GM12872 (cell line): ENCODE measurements around the gene SOX5.

ENCODE experiments used
- CTCF ChIP-seq: IDR thresholded peaks from 3 replicates; pipeline ENCODE4 v1.5.1; 2011; ENCODE audit warnings: low read depth, mild to moderate bottlenecking, low read length, moderate library complexity; ENCODE audit not compliant: insufficient read depth

Gene SOX5

DNA sequence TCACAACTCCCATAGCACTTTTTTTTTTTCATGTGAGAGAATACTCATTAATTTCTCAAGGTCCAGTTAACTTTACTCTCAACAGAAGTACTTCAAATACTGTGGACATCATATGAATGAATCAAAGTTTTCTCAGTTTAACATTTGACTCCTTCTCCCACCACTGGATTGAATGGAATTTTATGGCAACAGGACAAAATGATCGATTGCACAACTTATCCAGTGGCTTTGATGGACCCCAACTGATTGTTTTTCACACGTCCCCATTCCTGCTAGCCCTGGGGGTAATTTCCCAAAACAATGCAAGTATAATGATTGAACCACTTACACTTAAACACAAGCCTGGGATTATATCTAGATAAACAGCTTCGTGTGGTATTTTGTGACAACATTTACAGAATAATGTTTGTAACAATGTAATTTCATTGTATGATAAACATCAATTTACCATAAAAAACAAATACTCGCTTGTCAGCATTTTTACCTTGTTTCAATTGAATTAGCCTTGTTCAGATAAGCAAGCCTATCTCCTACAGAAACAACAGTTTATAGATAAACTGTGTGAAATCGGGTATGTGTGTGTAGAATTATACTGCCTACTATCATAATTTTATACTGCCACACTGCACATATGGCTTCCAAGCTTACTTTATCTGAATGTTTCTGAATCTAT, 60.9 kb downstream of the SOX5 start:
- no peak for TF ChIP-seq CTCF

DNA sequence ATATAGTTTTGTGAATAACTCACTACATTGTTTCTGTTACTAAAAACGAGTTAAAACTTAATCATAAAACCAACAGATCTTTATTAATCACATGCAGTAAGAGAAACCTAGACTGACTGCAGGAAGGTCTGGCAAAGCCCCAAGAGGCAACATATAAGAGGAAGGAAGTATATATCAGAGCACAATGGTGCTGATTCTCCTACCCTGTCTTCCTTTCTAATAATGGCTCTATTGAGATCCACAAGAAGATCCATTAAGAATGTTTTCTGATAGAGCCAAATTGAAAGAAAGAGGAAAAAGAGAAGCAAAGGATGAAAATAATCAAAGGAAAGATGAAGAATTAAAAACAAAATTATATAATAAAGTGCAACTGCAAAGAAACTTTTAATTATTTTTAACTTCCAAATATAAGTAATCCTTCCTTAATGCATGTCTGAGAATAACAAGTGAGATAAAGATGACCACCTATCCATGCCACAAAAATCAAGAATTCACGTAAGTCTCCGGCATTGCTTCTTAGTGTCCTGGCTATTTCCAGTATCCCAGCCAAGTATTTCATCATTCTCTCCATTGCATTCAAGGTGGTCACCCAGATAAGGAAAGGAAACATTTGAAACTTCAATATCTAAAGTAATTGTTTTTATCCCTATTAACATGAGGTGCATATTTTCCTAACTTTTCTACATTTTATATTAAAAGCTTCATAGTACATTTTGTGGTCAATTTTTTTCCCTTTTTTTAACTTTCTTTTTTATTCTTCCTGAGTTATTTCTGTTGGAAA, 62.2 kb downstream of the SOX5 start:
- TF ChIP-seq CTCF, result no peak

- no peak for TF ChIP-seq CTCF
Measured at GRCh38 chr12:23885394-23885793, 64.1 kb downstream of the SOX5 start.

DNA sequence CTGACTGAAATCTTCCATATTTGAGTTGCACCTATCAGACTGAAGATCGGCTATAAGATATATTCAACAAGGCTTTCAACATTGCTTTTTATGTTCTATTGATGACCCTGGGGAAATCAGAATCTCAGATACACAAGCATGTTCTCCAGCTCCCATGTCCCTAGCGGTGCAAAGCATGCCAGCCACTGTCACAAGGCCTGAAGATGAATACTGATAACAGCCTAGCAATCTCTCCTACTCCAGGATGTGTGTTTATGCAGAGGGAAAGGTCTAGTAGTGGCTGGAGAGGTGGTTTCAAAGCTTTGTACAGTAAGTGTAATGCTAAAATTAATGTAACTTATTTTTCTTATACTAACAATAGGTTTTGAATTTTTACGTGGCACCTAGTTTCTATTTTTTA, 64.6 kb downstream of the SOX5 start:
- no peak for TF ChIP-seq CTCF

GRCh38 chr12:23880988-23881387, 68.5 kb downstream of the SOX5 start:
- TF ChIP-seq CTCF, result no peak

GRCh38 chr12:23867794-23868193, 81.7 kb downstream of the SOX5 start:
- TF ChIP-seq CTCF, result no peak

DNA sequence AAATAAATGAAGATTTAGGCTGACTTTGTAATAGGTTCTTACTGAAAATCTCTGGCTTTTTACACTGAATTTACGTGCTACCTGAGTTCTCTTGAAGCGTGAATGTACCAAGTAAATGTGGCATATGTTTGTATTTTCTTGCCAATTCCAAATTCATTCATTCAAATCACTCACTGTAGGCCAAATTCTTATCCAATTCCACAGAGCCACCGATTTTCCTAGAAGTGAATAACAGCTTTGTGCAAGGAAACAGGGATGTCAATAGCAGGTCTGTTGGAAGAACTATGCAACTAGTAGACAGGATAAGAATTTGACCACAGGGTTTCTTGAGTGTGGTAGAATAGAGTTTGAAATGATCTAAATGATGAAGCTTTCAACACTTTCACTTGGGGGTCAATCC, 86.8 kb downstream of the SOX5 start:
- no peak for TF ChIP-seq CTCF
